ENCODE results near the gene PI4KA. TPM values are rescaled to one million over a fixed set of nuclear protein-coding genes. Genes with fewer than 3 reads are reported as not detected.

The PI4KA gene
- total and polyA plus RNA-seq, 4 donors = 35.4 to 107 (median 50.3) TPM

- Histone ChIP-seq H3K27me3 (ENCODE audit: control insufficient read depth in 3 of 3, insufficient read depth in 3 of 3, low read length in 2 of 3) (no peaks in the 10 kb centered on the region), H3K9me3 (ENCODE audit: control insufficient read depth in 4 of 4, insufficient read depth in 3 of 4, low read length in 3 of 4) (no peaks in the 10 kb centered on the region), H3K4me1 (ENCODE audit: control insufficient read depth in 5 of 5, insufficient read depth in 5 of 5, low read length in 5 of 5) (peaks cover 8 to 25% (median 14%) of the 10 kb centered on the region in 5 donors), H3K9ac (ENCODE audit: insufficient read depth in 1 of 2, low read length in 2 of 2) (no peak overlapping the region), H3K27ac (ENCODE audit: low read depth in 1 of 2, low read length in 1 of 2) (no peak overlapping the region), H3K36me3 (ENCODE audit: control insufficient read depth in 4 of 4, insufficient read depth in 4 of 4, low read length in 4 of 4) (peaks cover 0 to 2% (median 0%) of the 10 kb centered on the region in 4 donors), H3K4me3 (no peak overlapping the region)
- DNase-seq (no peak), ATAC-seq (ENCODE audit: insufficient read depth, low FRiP score) (no peak)
- TF ChIP-seq CTCF (IDR thresholded peaks at IDR 0.05; ENCODE audit: control extremely low read depth, extremely low read depth) = no peak
- WGBS, 2 donors = 57 to 82% methylated on average over 4 of the region's 4 CpGs
Measured at GRCh38 chr22:20863366-20863765, 4.8 kb upstream of the PI4KA start.

DNA sequence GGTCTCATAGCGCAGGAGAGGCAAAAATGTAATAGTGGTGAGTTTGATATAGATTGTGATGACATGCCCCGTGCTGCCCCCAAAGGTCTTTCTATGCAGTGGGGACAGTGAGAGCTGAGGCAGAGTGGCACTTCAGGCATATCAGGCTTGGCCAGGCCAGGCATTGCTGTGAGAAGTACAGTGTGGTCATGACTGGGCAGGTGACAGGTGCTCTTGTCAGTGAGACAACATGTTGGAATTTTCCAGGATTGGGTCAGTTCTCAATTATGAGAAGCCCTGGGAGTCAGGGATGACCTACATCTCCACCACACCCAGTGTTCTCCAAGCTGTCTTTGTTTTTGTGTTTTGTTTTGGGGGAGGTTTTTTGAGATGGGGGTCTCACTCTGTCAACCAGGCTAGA, 3.9 kb upstream of the PI4KA start:
- H3K9ac ChIP-seq (ENCODE audit: insufficient read depth in 1 of 2, low read length in 2 of 2) = no peak overlapping the region
- H3K27me3 ChIP-seq (ENCODE audit: control insufficient read depth in 3 of 3, insufficient read depth in 3 of 3, low read length in 2 of 3) = no peaks in the 10 kb centered on the region
- TF ChIP-seq CTCF (IDR thresholded peaks at IDR 0.05; ENCODE audit: control extremely low read depth, extremely low read depth) = no peak
- peaks cover 8 to 25% (median 12%) of the 10 kb centered on the region in 5 donors for H3K4me1 ChIP-seq (ENCODE audit: control insufficient read depth in 5 of 5, insufficient read depth in 5 of 5, low read length in 5 of 5)
- H3K27ac ChIP-seq (ENCODE audit: low read depth in 1 of 2, low read length in 1 of 2) = peak overlapping the region in 1 of 2 donors; percentile 25
- H3K4me3 ChIP-seq = no peak overlapping the region
- ATAC-seq (ENCODE audit: insufficient read depth, low FRiP score) = no peak
- no peak for DNase-seq
- H3K9me3 ChIP-seq (ENCODE audit: control insufficient read depth in 4 of 4, insufficient read depth in 3 of 4, low read length in 3 of 4) = no peaks in the 10 kb centered on the region
- WGBS, 2 donors = 97% methylated on average over 2 of the region's 2 CpGs
- H3K36me3 ChIP-seq (ENCODE audit: control insufficient read depth in 4 of 4, insufficient read depth in 4 of 4, low read length in 4 of 4) = peaks cover 0 to 2% (median 0%) of the 10 kb centered on the region in 4 donors

DNA sequence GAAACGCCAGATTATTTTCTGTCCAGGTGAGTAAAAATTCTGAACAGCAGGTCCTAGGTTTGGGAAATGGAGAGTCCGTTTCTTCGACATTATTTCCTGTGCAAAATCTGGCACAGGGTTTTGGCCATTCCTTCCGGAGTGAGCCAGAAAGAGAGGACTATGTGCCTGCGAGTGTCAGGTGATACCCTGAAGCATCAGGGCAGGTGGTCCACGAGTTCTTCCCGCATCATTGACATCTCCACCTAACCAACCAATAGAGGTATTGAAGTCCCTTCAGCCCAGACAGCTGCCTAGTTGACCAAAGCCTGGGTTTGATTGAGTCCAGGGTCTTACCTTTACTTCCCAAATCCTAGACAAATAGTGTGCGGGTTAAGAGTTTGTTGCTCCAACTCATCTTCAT, 1.0 kb upstream of the PI4KA start:
- no peak for ATAC-seq (ENCODE audit: insufficient read depth, low FRiP score)
- Histone ChIP-seq H3K4me3 (peak overlapping the region; percentile 85), H3K9me3 (ENCODE audit: control insufficient read depth in 4 of 4, insufficient read depth in 3 of 4, low read length in 3 of 4) (no peaks in the 10 kb centered on the region), H3K36me3 (ENCODE audit: control insufficient read depth in 4 of 4, insufficient read depth in 4 of 4, low read length in 4 of 4) (peaks cover 0 to 2% (median 0%) of the 10 kb centered on the region in 4 donors), H3K4me1 (ENCODE audit: control insufficient read depth in 5 of 5, insufficient read depth in 5 of 5, low read length in 5 of 5) (peaks cover 6 to 24% (median 14%) of the 10 kb centered on the region in 5 donors), H3K27ac (ENCODE audit: low read depth in 1 of 2, low read length in 1 of 2) (no peak overlapping the region), H3K9ac (ENCODE audit: insufficient read depth in 1 of 2, low read length in 2 of 2) (peak overlapping the region in 1 of 2 donors; percentile 30), H3K27me3 (ENCODE audit: control insufficient read depth in 3 of 3, insufficient read depth in 3 of 3, low read length in 2 of 3) (no peaks in the 10 kb centered on the region)
- TF ChIP-seq CTCF (IDR thresholded peaks at IDR 0.05; ENCODE audit: control extremely low read depth, extremely low read depth) = no peak
- 31 to 39% methylated on average over 8 of the region's 8 CpGs for WGBS, 2 donors
- no peak for DNase-seq

All from lung (tissue), 12 donors.